Activated CD4-positive, alpha-beta T cell treated with anti-CD3 and anti-CD28 coated beads for 1 hour (primary cell): Measurements from ENCODE around the gene CDCP1.
A peak's percentile ranks its signal among the peaks of the same experiment; 100 is the strongest.
"Not testable (repeated sequence)": the region's sequence is repeated elsewhere in the genome, so short reads cannot be mapped to it uniquely, and the experiment has no call there.

Experiments
- DNase-seq: peaks from one replicate; pipeline ENCODE4 v3.0.0-alpha.2; 2020

The CDCP1 gene

DNA sequence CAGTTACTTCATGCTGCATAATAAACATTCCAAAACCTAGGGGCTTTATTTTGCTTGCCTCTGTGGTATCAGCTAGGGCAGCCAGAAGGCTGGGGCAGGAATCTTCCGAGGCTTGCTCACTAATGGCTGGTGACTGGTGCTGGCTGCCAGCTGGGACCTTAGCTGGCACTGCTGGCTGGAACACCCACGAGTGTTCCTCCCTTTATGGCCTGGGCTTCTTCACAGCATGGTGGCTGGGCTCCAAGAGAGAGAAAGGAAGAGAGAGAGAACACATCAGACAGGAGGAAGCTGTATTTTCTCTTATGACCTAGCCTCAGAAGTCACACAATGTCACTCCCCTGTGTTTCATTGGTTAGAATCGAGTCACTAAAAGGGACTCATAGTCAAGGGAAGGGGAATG lies 23.9 kb upstream of the CDCP1 start:
- no peak for DNase-seq

DNA sequence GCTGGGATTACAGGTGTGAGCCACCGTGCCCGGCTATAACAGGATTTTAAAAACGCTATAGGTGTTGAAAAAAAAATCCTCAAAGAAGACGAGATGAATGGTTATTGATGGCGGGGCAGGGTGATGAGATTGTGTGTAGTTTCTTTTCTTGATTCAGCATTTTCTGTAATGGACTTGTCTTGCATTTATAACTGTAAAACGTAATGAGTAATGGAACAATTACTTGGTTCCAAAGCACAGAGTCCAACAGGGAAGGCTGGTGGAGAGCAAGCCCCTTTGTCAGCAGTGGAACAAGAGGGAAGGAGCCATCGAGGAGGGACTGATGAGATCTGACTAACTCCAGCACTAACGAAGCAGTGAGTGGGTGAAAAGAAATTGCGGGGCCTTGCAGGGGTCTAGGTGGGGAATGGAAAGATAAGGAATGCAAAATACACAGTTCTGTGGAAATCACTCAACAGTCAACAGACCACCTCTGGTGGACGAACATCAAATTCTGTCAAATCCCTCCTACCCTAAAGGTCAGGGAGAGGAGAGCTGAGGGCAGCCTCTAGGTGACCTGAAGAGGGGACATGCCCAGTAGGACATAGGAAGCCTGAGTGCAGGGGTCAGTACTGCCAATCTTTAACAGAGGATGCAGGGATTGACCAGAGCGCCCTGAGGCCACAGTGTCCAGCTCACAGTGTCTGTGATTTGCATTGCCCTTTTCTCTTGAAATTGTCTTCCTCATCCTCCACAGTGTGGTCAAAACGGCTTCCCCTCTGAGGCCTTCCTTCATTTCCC lies 23.1 kb upstream of the CDCP1 start:
- no peak for DNase-seq

DNA sequence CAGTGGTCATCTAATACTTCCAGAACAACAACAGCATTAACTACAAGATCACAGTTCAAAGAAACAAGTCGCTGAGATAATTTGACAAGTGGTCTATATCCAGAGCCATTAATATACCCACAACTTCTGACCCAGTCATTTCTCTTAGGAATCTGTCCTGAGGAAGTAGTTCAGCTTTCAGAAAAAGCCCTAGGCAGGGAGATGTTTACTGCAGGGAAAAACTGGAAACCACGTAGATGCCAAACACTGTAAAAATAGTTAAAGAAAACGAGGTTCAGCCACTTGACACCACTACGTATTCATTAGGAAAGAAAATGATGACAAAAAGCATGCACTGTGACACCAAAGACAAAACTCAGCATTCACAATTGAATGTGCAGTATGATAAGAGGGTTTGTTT lies 22.3 kb upstream of the CDCP1 start:
- DNase-seq, result no peak

DNA sequence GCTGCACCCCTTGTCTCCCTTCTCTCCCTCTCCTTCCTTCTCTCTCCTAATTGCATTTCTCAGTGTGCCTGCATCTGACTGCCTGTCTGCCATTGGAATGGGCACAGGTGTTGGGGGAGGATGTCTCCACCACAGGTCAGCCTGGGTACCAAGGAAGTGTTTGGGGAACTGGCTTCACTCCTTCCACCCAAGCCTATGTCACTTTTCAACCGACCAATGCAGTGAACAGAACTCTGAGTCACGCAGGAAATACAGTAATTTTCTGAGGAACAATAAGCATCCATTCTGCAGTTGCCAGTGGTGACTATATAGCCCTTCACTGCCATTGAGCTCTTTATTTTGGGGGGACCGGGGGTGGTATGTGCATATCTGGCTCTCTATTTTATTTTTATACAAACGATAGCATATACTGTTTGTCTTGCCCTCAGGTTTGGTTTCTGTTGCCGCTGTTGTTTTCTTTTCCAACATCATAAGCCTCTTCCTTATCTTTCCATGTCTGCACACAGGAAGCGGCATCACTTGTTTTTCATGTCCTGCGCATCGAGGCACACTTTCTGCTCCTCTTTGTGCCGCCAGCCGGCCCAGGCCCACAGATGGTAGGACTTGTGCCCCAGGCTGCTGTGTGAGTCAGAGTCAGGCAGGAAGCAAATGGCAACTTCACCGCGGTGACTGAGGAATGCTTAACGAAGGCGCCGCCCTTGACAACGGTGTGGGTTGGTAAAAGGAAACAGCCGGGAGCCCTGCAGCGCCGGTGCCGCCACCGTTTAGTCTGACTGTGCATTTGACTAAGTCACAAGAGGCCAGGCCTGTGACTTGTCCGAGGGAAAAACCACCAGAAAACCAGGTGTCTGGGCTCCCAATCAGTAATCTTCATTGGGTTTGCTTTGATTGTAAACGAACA lies 21.1 kb upstream of the CDCP1 start:
- DNase-seq, result peak; percentile 79

DNA sequence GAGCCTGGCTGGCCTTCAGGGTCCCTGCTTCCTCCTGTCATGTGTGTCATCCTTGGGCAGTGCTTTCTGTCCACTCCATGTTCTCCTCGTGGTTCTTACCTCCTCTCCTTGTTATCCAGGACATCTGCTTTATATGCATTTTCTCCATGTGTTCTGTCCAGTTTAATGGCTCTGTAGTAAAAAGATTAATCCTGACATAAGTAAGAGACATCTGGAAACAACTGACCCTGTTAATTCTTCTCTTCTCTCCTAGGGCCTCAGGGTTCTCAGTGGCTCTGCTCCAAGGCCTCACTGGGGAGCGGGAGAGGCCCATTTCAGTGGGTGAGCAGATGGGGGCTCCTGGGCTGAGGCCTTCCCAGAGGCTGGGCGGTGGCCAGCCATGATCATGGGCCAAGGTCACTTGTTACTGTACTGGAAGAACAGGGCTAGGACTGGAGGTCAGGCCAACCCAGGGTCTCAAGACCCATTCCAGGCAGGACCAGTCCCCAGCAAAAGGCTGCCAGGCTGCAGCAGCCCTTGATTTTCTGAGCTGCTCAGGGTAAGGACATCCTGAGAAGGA lies 20.2 kb upstream of the CDCP1 start:
- DNase-seq, result no peak

DNA sequence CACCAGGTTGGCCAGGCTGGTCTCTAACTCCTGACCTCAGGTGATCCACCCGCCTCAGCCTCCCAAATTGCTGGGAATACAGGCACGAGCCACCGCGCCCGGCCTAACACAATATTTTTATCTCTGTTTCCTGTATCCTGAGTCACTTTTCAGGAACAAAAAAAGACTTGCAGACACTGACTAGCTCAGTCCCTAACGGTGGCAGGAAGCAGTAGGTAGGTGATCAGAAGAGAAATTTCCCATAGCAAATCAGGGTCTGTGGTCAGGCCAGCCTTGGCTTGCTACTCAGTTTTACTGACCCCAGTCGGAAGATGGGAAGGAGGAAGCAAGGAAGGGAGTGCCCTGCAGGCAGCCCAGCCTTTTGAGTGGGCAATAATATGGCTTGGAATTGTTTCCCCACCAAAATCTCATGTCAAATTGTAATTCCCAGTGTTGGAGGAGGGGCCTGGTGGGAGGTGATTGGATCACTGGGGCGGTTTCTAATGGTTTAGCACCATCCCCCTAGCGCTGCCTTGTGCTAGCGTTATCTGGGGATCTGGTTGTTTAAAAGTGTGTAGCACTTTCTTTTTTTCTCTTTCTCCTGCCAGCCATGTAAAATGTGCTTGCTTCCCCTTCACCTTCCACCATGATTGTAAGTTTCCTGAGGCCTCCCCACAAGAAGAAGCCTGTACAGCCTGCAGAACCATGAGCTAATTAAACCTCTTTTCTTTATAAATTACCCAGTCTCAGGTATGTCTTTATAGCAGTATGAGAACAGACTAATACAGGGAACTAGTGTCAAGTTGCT lies 19.5 kb upstream of the CDCP1 start:
- DNase-seq, result no peak

DNA sequence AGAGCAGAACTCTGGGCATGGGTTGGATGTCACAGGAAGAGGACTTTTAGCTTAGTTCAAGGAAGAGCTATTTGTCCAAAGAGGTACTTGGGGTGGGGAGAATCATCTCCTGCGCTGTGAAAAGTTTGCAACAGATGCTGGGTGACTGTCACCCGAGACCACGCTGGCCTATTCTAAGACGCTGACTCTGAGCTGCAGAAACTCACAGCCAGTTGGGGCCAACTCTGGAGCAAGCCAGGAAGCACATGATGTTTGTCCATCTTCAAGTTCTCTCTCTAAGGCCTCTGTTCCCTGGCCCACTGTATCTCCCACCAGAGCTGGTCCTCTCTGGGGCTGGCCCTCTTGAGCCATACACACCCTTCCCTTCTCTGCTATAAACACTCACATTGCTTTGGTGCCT lies 17.9 kb upstream of the CDCP1 start:
- no peak for DNase-seq

DNA sequence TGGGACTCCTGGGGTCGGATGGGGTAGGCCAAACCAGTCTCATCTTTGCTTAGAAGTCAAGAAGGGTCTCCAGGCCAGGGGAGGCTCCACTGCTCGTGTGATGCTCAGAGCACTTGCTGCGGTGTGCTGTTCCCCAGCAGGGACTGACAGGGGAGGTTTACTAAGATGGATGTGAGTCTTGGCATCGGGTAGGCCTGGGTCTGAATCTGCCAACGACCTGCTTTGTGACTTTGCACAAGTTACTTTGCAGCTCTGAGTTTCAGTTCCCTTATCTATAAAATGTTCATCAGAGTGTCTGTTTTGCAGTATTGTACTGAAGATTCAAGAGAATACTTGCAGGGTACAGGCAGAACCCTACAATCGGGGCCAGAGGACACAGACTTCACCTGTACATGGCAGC lies 17.3 kb upstream of the CDCP1 start:
- DNase-seq, result no peak

DNA sequence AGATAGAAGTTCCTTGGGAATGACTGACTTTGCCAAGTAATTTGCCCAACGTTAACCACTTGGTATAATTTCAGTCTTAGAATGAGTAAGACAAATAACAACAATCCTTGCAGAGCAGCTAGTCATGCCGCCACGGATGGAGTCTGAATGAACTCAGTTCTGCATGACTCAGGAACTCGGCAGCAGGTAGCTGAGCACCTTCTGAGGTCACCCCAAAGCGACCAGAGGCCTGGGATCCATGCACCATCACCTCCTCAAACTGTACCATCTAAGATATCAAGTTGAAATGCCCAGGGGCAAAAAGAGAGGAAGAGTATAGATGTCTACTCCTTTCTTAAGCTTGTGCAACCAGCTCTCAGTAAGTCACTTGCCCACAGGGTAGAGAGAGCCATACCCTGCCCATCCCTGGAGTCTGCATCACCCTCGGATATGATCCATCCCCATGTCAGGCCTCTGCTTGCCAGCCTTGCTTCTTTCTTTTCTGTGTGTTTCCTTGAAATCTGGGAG lies 8.5 kb upstream of the CDCP1 start:
- no peak for DNase-seq

DNA sequence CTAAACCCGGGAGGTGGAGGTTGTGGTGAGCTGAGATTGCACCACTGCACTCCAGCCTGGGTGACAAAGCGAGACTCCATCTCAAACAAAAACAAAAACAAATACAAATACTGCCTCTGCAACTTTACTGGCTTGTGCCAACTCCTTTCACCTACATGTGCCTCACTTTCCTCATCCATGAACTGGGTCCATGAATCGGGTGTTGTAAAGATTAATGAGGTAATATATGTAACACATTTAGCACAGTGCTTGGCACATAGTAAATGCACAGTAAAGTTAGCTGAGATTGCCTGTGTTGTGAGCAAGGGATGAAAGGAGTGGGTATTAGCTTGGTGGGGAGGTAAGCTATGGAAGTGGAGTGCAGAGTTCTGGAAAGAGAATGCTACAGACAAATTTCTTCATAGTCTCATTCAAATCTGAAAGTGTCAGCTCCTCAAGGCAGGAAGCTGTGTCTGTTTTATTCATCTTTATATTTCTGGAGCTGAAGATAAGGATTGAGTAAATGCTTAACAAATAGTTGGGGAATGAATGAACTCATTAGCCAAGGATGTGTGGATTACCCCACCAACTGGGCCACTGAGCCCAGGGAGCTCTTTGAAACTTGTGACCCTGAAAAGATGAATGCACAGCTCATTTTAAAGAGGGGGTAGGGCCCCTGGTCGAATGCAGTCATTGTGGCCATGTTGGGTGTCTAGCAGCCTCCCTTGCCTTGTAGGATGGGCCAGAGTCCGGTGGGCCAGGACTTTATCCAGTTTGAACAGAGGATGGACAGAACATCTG lies 7.7 kb upstream of the CDCP1 start:
- DNase-seq, result no peak

DNA sequence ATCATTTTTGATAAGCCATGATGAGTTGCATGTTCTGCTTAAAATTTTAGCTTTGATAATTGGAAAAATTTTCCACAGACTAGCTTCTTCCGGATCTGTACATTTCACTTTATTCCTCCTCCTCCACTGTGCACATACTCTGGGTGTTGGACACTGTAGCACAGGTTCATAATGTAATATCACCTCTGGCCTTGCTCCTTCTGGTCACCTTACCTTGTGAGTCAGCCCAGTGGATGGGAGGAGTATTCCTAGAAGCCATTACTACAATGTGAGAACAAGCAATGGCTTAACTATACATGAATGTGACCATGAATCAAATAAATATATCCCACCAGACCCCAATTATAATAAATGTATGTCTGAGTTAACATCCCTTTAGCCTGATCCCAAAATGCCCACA lies 6.1 kb upstream of the CDCP1 start:
- no peak for DNase-seq

DNA sequence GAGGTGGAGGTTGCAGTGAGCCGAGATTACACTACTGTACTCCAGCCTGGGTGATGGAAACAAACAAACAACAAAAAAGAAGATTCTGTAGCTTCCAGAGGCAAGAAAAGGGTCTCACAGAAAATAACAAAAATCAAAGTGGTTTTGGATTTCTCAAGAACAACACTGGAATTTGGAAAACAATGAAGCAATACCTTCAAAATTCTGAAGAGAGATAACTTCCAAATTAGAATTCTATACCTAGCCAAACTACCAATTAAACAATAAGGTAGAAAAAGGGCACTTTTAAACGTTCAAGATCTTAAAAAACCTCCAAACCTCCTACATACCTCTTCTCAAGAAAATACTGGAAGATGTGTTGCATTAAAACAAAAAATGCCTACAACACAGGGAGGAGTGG lies 4.9 kb upstream of the CDCP1 start:
- no peak for DNase-seq

DNA sequence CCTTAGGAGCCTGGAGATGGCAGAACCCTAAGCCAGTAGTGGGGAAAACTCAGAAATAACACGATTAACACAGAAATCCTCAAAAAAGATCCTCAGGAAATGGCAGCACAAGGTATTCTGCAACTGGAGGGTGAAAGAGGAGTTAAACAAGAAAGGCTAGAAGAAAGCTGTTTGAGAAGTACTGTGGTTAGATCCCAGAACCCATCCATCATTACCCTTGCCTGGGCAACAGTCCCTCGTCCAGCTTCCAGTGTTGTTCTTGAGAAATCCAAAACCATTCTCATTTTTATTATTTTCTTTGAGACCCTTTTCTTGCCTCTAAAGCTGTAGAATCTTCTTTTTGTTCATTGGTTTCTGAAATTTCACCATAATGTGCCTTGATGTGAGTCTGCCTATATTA lies 2.7 kb upstream of the CDCP1 start:
- DNase-seq, result no peak

DNA sequence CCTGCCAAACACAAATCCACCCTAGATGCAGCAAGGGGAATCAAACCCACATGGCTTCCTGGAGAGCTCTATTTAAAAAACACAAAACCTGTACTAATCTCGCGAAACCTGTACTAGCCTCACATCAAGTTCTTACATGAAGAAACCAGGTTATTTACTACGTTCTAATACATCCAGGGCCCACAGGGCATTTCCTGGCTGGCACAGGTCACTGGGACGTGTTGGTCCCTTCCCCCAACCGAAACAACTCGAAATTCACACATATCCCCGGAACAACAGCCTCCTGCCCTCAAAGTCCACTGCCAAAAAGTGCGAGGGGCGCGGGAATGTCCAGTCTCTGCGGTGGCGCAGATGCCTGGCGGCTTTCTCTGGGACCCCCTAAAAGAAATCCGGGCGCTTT lies 955 bp downstream of the CDCP1 start:
- DNase-seq, result no peak

DNA sequence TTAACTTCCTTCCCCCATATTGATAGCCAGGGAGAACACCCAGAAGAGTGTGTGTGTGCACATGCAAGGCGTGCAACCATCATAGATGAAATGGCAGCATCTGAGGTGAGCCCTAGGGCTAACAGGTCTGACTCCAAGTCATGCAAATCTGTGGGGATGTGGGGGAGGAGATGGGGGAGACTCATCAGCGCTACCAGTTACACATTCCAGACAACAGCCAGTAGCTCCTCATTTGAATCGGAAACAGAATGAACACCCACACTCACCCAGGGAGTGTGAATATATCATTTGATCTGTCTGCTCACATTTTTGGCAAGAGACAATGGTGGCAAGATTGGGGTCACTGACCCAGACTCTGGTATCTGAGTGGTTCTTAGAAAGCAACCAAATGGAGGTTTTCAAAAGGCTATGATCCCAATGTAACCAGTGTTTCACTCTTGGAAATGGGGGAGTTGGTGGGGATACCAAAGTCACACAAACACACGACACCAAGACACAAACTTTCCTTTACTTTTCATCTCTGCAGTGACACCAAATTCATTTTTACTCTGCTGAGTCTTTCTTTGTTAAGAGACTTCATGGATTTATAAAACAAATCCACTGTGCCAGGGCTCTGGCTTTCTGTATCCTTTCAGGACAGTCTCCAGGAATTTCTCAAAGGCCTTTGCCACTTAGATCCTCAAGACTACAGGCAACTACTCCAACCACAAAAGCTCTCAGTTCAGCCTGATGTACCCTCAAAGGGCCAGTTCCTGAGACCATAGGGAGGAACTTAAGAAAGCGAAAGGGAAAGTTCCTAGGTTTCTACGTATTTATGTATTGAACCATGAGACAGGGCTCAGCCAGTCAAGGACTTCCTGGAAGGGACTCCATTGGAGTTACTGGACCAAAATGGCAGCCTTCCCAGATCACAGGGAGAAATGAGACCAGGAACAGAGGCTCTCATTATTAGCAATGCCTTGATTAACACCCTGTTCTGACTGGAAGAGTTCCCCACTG lies 2.2 kb downstream of the CDCP1 start:
- no peak for DNase-seq

DNA sequence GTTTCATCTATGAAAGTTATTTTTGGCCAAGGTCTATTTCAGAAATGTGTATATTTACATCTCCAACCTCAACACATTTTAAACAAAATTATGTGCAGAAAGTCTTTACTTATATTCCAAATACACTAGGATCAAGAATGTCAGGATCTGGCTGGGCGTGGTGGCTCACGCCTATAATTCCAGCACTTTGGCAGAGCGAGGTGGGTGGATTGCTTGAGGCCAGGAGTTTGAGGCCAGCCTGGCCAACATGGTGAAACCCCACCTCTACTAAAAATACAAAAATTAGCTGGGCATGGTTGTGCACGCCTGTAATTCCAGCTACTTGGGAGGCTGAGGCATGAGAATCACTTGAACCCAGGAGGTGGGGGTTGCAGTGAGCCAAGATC lies 5.4 kb downstream of the CDCP1 start:
- DNase-seq, result not testable (repeated sequence)

DNA sequence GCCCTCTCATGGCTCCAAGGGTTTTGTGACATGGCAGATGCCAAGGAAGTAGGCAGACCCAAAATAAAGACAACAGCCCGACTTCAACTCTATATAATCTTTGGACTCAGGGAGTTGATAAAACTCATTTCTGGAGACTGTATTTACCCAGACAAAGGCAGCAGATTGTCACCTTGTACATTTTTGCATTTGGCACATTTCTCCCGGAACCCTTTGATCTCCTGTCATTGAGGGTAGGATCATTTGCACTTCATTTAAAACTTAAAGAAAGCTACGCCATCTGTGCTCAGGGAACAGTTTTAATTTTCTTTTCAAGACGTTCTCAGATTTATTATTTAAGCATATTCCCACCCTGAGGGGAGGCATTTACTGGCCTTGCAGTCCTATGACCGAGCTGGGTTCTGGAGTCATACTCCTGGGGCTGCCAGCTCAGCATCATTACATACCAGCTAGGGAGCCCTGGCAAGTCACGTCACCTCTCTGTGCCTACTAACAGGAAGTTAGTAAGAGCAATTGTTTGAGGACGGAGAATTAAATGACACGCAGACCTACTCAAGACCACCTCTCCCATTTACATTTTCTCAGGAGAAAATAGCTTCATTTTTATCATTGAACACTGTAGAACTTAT lies 5.9 kb downstream of the CDCP1 start:
- no peak for DNase-seq

DNA sequence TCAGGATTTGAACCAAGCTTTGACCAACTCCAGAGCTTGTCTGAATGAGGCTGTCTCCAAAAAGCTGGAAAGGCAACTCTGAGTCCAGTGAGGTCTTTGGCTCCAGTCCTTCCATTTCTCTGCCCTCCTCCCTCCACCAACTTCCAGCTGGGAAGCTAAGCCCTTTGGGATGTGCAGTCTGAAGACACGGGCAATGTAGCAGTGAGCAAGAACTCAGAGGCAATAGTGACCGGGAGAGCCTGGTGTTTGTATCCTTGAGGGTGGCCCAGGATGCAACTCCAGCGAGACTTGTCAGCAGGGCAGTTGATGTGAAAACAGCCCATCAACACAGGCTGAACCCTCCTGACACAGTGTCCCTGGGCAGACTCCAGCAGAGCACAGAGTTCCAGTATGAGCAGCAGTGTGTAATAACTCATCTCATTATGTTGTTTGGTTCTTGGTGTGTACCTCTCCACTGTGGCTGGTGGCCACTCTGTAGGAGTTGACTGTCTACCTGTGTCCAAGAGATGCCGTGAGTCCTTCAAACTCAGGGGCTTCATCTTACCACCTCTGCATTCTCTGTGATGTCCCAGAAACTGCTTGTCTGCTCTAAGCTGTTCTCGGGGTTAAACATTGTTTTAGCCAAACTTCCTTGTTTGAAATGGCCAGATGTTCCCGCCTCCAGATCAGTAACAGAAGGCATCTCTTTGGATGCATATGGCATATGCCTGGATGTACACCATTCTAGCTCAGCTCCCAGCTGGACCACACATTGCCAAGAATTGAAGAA lies 6.6 kb downstream of the CDCP1 start:
- DNase-seq, result no peak

DNA sequence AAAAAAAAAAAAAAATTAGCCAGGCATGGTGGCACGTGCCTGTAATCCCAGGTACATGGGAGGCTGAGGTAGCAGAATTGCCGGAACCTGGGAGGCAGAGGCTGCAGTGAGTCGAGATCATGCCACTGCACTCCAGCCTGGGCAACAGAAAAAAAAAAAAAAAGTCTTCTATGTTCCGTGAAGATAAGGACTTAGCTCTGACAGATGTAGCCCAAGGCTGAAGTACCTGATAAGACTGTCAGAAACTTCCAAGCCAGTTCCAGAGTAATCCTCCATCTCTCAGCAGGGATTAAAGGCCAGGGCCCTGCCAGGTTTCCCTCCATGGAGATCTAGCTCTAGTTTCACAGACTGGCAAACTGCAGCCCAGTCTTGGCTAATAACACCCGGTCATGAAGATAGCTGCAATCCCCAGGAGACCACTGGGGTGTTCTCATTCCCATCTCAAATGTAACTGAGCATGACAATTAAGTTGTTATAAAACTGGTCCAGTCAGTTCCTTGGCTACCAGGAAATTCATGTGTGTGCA lies 8.5 kb downstream of the CDCP1 start:
- DNase-seq, result no peak
